DOHH2 (cell line): ENCODE data around the gene TSPO.

Source experiments
- H3F3A ChIP-seq: fragments of 200-600 bp; sonication (generic), shearing (Covaris generic); 2 replicates; pipeline ENCODE4 v1.6.0; 2016; ENCODE audit warnings: antibody characterized with exemption, mild to moderate bottlenecking; ENCODE audit not compliant: control insufficient read depth, insufficient read depth
- H3K27ac ChIP-seq: fragments of 200-600 bp; sonication (generic); 2 replicates; pipeline ENCODE4 v1.5.1; 2014; ENCODE audit warnings: low read depth, mild to moderate bottlenecking, low read length, moderate library complexity
- H3K27me3 ChIP-seq: fragments of 200-600 bp; sonication (generic); 2 replicates; pipeline ENCODE4 v1.6.1; 2014; ENCODE audit warnings: mild to moderate bottlenecking, low read length, mixed read lengths; ENCODE audit not compliant: control insufficient read depth
- H3K36me3 ChIP-seq: fragments of 200-600 bp; sonication (generic); 2 replicates; pipeline ENCODE4 v1.6.1; 2014; ENCODE audit warnings: mild to moderate bottlenecking, low read length, moderate library complexity, mixed read lengths; ENCODE audit not compliant: control insufficient read depth
- H3K4me1 ChIP-seq: fragments of 200-600 bp; sonication (generic); 2 replicates; pipeline ENCODE4 v1.6.1; 2014; ENCODE audit warnings: mild to moderate bottlenecking, low read length, mixed read lengths; ENCODE audit not compliant: control insufficient read depth
- H3K4me2 ChIP-seq: fragments of 200-600 bp; sonication (generic); 2 replicates; pipeline ENCODE4 v1.6.0; 2014; ENCODE audit warnings: mild to moderate bottlenecking, low read length, moderate library complexity
- H3K4me3 ChIP-seq: fragments of 200-600 bp; sonication (generic); 2 replicates; pipeline ENCODE4 v1.5.1; 2014; ENCODE audit warnings: mild to moderate bottlenecking, low read length, mixed read lengths
- H3K79me2 ChIP-seq: fragments of 200-600 bp; sonication (generic); 2 replicates; pipeline ENCODE4 v1.6.1; 2014; ENCODE audit warnings: mild to moderate bottlenecking, low read length, mixed read lengths; ENCODE audit not compliant: control insufficient read depth
- H3K9me2 ChIP-seq: fragments of 200-600 bp; sonication (generic); replicated peaks from 2 replicates; pipeline ENCODE4 v1.6.1; 2014; ENCODE audit warnings: mild to moderate bottlenecking, low read length, mixed read lengths; ENCODE audit not compliant: control insufficient read depth
- H3K9me3 ChIP-seq: fragments of 200-600 bp; sonication (generic); 2 replicates; pipeline ENCODE4 v1.6.1; 2014; ENCODE audit warnings: antibody characterized with exemption, low read length, mixed read lengths; ENCODE audit not compliant: control insufficient read depth, insufficient read depth
- H4K20me1 ChIP-seq: fragments of 200-600 bp; sonication (generic); 2 replicates; pipeline ENCODE4 v1.6.0; 2014; ENCODE audit warnings: low read depth, mild to moderate bottlenecking, antibody characterized with exemption, low read length, moderate library complexity; ENCODE audit not compliant: control insufficient read depth, insufficient read depth
- EZH2phosphoT487 ChIP-seq: fragments of 200-600 bp; sonication (generic); IDR thresholded peaks from 2 replicates; pipeline ENCODE4 v1.6.1; 2017; ENCODE audit warnings: borderline replicate concordance, mild to moderate bottlenecking, antibody characterized with exemption, low read length, moderate library complexity, mixed read lengths
- TF ChIP-seq, protein P1 (sequence below): fragments of 200-600 bp; sonication (generic); IDR thresholded peaks from one replicate; pipeline ENCODE4 v1.5.1; 2014; ENCODE audit warnings: antibody characterized with exemption, mild to moderate bottlenecking, low read depth, low read length; ENCODE audit not compliant: poor library complexity, severe bottlenecking

Gene TSPO

DNA sequence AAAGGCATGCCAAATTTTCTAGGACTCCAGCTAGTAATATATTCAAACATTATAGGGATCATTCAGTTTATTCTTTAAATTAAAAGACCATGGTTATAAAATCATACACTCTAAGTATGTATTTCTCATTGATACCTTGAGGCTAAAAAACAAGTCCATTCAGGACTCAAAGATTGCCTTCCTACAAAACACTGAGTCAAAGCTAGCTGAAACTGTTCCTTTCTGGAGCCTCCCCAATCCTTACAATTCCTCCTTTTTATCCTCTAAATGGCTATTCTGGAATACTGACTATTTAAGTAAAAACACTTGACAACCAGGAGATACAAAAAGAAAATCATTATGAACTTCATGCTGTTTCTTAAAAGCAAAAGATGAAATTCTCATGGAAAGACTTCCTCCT is 40.5 kb downstream of the TSPO start:
- Histone ChIP-seq H3K27ac (no peak overlapping the region), H4K20me1 (no peaks in the 10 kb centered on the region), H3F3A (peaks cover 4% of the 10 kb centered on the region; the same call in 1 of the 2 replicates), H3K4me1 (peaks cover 6% of the 10 kb centered on the region), H3K9me3 (no peaks in the 10 kb centered on the region), H3K27me3 (peaks cover 11% of the 10 kb centered on the region), H3K9me2 (no peaks in the 10 kb centered on the region), H3K4me2 (no peak overlapping the region), H3K79me2 (no peaks in the 10 kb centered on the region), H3K4me3 (no peak overlapping the region), H3K36me3 (no peaks in the 10 kb centered on the region)
- TF ChIP-seq, protein P1, sequence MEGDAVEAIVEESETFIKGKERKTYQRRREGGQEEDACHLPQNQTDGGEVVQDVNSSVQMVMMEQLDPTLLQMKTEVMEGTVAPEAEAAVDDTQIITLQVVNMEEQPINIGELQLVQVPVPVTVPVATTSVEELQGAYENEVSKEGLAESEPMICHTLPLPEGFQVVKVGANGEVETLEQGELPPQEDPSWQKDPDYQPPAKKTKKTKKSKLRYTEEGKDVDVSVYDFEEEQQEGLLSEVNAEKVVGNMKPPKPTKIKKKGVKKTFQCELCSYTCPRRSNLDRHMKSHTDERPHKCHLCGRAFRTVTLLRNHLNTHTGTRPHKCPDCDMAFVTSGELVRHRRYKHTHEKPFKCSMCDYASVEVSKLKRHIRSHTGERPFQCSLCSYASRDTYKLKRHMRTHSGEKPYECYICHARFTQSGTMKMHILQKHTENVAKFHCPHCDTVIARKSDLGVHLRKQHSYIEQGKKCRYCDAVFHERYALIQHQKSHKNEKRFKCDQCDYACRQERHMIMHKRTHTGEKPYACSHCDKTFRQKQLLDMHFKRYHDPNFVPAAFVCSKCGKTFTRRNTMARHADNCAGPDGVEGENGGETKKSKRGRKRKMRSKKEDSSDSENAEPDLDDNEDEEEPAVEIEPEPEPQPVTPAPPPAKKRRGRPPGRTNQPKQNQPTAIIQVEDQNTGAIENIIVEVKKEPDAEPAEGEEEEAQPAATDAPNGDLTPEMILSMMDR = no peak
- TF ChIP-seq EZH2phosphoT487 = no peak

GRCh38 chr22:43197271-43197941 is 46.0 kb downstream of the TSPO start:
- Histone ChIP-seq H3K79me2 (no peaks in the 10 kb centered on the region), H3K4me3 (no peak overlapping the region), H3K9me3 (no peaks in the 10 kb centered on the region), H3K27me3 (no peaks in the 10 kb centered on the region), H3K4me2 (no peak overlapping the region), H4K20me1 (no peaks in the 10 kb centered on the region), H3K36me3 (no peaks in the 10 kb centered on the region), H3K4me1 (no peaks in the 10 kb centered on the region), H3K27ac (no peak overlapping the region), H3F3A (no peaks in the 10 kb centered on the region), H3K9me2 (no peaks in the 10 kb centered on the region)
- TF ChIP-seq EZH2phosphoT487 = no peak
- TF ChIP-seq, protein P1 = no peak

- no peak overlapping the region for H3K27ac ChIP-seq
- H3K27me3 ChIP-seq = no peaks in the 10 kb centered on the region
- no peaks in the 10 kb centered on the region for H3K36me3 ChIP-seq
- H3K4me1 ChIP-seq = no peaks in the 10 kb centered on the region
- H3F3A ChIP-seq = no peaks in the 10 kb centered on the region
- H3K9me2 ChIP-seq = no peaks in the 10 kb centered on the region
- no peaks in the 10 kb centered on the region for H3K9me3 ChIP-seq
- H3K4me2 ChIP-seq = no peak overlapping the region
- H3K4me3 ChIP-seq = no peak overlapping the region
- no peak for TF ChIP-seq EZH2phosphoT487
- H3K79me2 ChIP-seq = no peaks in the 10 kb centered on the region
- H4K20me1 ChIP-seq = no peaks in the 10 kb centered on the region
These were observed 46.8 kb downstream of the TSPO start for GRCh38 chr22:43198126-43198525.

DNA sequence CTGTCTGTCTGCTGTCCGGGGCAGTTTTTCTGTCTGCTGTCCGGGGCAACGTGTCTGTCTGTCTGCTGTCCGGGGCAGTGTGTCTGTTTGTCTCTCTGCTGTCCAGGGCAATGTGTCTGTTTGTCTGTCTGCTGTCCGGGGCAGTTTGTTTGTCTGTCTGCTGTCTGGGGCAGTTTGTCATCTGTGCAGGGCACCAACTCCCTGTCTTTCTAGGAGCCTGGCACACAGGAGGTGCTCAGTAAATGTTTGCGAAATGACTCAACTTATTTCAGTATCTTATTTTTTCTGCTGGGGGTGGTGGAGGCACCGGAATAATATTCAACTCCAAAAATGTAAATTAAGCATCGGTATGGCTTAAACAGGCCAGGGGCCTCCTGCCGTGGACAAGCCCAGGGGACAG is 47.6 kb downstream of the TSPO start:
- H3K9me2 ChIP-seq = no peaks in the 10 kb centered on the region
- no peaks in the 10 kb centered on the region for H3K36me3 ChIP-seq

More for the DNA sequence above, 47.6 kb downstream of the TSPO start:
- no peaks in the 10 kb centered on the region for H4K20me1 ChIP-seq
- H3K4me3 ChIP-seq = no peak overlapping the region
- no peaks in the 10 kb centered on the region for H3F3A ChIP-seq
- H3K27ac ChIP-seq = no peak overlapping the region
- no peaks in the 10 kb centered on the region for H3K79me2 ChIP-seq
- no peaks in the 10 kb centered on the region for H3K9me3 ChIP-seq
- TF ChIP-seq, protein P1 = no peak
- no peak overlapping the region for H3K4me2 ChIP-seq
- H3K27me3 ChIP-seq = no peaks in the 10 kb centered on the region
- no peaks in the 10 kb centered on the region for H3K4me1 ChIP-seq
